SH-SY5Y (cell line): ENCODE data around the gene SLC26A9.

Experiments used
- GATA2 ChIP-seq: IDR thresholded peaks from 2 replicates; pipeline ENCODE4 v1.6.1; 2011; ENCODE audit warnings: mild to moderate bottlenecking, low read depth, low read length
- GATA3 ChIP-seq: IDR thresholded peaks from 2 replicates; pipeline ENCODE4 v1.6.1; 2011; ENCODE audit warnings: low read depth, mild to moderate bottlenecking, low read length, moderate library complexity

DNA sequence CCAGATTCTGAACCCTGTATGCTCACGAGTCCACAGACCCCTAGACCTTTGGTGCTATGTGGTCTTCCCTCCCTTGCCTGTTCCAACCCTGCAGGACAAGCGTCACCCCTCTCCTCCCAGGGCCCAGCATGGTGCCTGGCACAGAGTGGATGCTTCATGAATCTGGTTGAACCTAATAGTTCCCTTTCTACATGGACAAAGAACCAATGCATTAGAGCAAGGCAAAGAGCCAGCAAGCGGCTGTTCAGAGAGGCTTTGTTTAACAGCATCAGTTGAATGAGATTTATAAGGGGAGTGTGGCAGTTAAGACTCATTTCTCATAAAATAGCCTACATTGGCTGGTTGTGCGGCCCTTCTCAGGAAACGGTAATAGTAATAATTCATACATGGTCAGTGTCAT is 14.9 kb downstream of the SLC26A9 start:
- no peak for TF ChIP-seq GATA2
- no peak for TF ChIP-seq GATA3
